CD4-positive, alpha-beta T cell treated with Interleukin-15 for 1 hour (primary cell): ENCODE data around the gene ALDH1B1.

Source experiments
- DNase-seq: peaks from one replicate; pipeline ENCODE4 v3.0.0-alpha.2; 2020

ALDH1B1 gene

GRCh38 chr9:38417003-38417945, 24.8 kb downstream of the ALDH1B1 start:
- no peak for DNase-seq

- no peak for DNase-seq
Measured at GRCh38 chr9:38418366-38418765, 25.9 kb downstream of the ALDH1B1 start.

DNA sequence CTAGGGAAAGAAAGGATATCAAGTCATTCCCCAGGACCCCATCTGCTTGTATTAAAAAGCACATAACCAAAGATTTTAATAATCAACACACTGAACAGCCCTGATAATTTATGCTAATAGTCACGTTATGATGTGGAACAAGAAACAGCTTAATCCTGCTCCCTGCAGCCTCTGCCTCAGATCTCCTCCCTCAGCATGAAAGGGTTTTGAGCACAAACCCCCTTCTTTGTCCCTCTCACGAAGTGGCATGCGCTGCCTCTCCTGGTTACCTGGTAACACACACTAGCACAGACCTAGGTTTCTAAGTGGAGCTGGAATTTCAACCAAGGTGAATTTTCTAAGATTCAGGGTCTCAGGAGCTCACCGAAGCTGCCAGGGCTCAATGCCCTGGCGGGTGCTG, 26.7 kb downstream of the ALDH1B1 start:
- DNase-seq: no peak

- no peak for DNase-seq
Measured at GRCh38 chr9:38421498-38422211, 29.2 kb downstream of the ALDH1B1 start.

DNA sequence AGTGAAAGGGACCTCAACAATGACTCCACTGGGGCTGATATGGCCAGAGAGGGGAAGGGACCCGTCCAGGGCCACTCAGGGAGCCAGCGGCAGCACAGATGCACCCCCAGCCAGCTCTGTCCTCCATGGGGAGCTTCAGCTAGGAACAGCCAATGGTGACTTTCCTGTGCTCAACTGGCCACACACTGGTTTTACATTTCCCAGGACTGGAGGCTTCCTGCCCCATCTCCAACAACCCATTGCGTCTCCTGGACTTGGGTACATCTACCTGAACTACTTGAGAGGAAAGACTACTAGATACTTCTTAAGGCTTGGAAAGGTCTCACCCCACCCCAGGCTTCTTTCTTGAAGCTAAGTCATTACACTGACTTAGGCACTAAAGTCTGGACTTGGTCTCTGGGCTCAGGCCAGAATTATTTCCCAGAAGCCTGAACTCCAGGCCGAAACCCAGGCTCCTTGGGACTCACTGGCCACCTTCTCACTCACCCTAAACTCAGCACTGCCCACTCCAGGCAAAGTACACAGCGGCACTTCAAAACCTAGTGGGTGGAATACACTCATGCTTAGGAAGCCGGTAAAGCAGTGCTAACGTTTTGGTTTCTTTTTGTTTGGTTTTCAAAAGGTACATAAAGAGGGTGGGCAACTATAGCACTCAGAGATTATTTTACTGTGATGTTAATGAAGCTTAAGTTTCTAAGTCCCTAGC, 30.2 kb downstream of the ALDH1B1 start:
- no peak for DNase-seq

DNA sequence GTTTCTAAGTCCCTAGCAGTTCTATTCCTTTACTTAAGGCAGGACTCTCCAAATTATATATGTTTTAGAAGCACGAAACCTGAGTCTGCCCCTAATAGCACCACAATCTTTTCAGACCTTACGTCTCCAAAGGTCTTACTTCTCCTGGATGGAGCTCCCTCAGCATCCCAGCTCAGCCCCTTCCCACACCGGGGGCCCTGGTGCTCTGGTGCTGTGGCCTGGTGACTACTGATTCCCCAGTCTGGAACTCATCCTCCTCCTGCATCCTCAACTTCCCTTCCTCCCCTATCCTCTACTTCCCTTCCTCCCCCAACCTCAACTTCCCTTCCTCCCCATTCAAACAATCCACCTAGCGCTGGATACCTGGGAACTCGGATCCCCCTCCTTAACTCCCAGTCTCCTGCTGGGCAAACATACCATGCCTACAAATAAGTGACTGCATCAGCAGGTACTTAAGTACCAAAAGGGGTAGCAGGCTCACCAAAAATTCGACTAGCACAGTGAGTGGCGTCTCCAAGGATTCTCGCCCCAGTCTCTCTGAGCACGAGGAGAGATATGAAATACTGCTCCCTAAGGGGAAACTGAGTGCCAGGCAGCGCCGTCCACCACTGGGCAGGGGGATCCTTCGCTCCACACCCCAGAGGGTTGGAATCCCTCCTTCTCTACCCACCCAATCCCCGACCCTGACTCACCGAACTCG, 30.9 kb downstream of the ALDH1B1 start:
- no peak for DNase-seq

GRCh38 chr9:38423973-38424843, 31.7 kb downstream of the ALDH1B1 start, which contains the start of gene IGFBPL1:
Gene IGFBPL1 (minus strand): TSS chr9:38424454. CDS start chr9:38424424, 30 bp downstream.
- DNase-seq: no peak

DNA sequence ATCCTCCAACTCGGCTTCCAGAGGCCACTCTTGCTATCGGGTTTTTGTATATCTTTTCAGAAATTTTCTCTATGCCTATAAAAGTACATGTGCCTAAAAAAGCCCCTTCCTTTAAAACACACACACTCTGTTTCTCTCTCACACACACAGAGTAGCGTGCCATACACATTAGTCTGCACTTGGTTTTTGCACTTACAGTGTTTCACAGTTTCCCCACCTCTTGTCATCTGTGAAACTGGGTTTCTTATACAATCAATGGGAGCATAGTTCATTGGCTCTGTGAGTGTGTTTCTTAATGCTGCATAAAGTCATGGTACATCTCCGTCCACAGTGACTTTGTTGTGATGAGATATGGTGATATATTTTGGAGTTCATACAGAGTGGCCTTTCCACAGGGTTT, 32.4 kb downstream of the ALDH1B1 start:
- DNase-seq: no peak

DNA sequence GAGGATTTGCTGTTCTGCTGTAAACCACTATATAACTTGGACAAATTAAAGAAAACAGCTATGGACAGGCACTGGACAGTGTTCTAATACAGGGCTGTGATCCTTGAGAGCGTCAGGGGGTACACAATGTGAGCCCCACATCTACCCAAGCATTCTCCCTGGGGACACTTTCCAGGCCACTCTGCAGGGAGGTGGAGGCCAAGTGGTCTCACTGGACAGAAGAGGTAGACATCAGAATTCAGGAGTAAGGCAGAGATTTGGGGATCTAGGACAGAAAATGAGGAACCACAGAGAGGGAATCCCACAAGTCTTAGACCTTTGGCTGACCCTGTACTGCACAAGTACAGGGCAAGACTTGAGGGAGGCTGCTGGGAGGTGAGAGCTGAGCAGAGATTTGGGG, 35.6 kb downstream of the ALDH1B1 start:
- DNase-seq: no peak

DNA sequence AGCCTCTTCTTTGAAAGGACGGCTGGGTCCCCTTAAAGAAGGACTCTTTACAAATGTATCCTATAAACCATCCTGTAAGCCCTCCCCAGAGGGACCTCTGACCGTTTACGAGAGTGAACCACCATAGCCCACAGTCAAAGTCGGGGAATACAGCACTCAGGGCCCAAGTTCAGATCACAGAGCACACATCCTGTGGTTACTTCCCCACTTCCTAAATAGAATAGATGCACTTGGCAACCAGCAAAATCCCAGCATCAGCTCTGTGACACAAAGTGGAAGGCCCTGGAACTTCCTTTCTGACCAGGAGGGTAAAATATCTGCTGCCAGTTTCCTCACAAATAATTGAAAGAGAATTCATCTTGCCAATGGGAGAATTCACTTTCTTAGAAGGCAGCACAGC, 38.6 kb downstream of the ALDH1B1 start:
- no peak for DNase-seq

- DNase-seq: no peak
Measured at GRCh38 chr9:38432922-38433510, 40.5 kb downstream of the ALDH1B1 start.

DNA sequence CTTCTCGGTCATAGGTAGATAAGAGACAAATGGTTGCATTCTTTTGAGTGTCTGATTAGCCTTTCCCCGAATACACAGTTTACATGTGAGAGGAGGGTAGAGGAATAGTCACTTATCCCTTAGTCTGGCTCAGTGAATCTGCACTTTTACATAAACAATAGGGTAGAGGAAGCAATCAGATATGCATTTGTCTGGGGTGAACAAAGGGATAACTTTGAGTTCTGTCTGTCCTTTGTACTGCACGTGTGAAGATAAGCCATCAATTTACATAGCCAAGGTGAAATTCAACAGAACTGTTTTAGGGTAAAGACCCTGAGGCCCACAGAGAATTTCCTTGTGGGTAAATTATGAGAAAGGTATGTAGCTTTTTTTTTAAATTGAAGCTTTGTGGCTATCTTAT, 41.9 kb downstream of the ALDH1B1 start:
- DNase-seq: no peak

DNA sequence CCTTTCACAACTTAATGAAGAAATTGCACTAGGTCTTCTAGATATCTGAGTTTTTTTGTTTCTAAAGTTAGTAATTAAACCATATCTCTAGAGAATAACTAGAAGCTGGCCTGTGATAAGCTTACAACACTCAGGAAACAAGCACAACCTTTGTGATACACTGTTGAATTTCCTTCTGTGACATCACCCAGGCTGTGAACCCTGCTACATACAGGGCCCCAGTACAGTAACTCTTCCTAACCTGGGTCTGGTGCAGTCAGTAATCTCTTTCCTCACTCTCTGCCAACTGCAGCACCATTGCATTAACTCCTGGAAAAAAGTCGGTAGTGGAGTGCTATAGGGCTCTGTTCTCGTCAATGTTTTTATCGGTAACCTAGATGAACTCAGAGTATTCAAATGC, 42.4 kb downstream of the ALDH1B1 start:
- no peak for DNase-seq

- DNase-seq: no peak
Measured at GRCh38 chr9:38435521-38435920, 43.0 kb downstream of the ALDH1B1 start.

DNA sequence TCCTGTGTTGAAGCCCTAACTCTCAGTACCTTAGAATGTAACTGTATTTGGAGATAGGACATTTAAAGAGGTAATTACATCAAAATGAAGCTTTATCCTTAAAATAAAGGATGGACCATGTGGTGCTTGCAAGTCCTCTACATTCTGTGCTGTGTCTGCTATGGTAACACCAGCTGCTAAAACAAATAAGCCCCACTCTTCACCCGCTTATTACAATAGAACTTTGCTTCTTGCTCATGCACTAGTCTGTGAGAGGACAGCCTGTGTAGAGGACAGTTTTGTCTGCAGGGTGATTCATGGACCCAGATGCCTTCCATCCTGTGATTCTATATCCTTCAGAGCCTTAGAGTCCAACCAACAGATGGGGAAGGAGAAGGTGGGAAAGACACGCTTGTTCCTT, 44.2 kb downstream of the ALDH1B1 start:
- no peak for DNase-seq

GRCh38 chr9:38437193-38437823, 44.8 kb downstream of the ALDH1B1 start:
- no peak for DNase-seq

DNA sequence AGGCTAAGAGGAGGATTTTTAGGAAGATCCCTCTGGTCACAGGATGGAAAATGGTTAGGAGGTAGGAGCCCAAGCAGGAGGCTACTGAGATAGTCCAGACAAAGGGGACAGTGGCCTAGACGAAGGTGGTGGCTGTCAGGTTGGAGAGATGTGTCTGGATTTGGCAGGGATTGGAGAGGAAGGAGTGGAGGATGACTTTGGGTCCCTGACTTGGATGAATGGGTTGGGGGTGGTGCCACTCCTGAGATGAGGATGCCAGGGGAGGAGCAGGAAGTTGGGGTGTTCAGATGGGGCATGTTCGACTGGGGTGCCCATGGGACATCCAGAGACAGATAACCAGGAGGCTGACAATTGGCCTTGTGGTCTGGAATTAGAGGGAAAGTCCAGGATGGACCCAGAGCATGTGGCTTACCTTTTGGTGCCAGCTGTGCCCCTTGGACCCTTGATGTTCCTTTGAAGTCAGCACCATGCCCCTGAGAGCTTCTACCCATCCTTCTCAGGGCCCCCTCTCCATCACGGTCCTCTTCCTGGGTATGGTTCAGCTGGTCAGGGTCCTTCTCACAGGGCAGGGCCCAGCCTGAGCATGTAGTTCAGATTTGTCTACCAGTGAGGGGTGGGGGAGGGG, 46.9 kb downstream of the ALDH1B1 start:
- no peak for DNase-seq

DNA sequence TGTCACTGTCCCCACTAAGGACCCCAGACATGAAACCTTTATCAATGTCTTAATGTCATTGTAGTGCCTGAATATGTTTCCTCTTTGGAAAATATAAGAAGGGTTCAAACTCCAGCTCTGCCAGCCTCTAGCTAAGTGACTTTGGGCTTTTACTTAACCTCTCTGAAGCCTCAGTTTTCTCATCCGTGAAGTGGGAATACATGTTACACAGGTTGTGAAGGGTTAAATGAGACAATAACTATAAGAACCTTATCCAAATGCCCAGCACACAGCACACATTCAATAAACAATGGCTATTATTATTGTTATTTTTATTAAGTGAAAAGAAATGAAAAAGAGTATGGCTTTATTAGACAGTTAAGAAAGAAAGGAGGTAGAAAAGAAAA, 47.4 kb downstream of the ALDH1B1 start:
- DNase-seq: no peak

DNA sequence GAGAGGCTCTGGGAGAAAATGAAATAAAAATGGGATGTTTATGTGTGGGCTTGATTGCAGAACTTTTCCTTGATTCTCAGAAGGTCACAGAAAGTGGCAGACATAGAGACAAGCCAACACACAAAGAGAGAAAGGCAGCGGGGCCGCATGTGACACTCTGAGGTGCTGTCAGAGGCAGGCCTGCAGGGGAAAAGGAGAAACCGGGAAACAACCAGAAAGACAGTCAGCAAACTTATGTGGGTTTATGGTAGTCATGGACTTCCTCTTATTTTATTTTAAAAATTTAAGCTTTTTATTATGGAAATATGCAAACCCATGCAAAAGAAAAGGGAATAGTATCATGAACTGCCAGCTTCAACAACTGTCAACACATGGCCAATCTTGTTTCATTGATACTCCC, 48.0 kb downstream of the ALDH1B1 start:
- no peak for DNase-seq

DNA sequence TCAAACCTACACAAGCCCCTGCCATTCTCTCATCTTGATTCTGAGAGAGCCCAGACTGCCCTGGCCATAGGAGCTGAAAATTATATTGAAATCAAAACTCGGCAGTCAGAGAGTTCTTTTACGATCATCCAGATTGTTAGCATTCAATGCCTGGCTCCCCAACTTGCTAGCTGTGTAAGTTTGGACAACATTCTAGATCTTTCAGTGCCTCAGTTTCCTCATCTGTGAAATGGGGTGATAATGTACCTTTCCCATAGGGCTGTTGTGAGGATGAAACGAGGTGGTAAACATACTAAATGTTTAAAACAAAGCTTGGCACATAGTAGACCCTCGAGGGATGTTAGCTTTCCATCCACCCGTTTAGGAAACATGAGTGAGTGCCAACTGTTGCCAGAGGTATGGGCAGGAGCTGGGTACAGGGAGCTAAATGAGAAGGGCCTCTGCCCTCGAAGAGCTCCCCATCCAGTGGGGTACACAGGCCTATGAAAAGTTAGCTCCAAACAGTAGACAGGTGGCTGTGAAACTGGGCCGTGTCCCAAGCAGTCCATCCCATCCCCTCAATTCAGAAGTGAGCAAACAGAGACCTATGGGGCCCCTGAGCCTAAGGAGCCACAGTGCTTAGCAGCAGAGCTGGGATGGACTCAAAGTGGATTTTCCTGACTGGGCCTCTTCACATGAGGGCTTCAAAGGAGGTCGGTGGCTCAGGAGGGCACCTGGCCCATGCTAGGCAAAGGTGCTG, 49.0 kb downstream of the ALDH1B1 start:
- no peak for DNase-seq
